Bronchial epithelial cell (primary cell): Measurements from ENCODE around the gene TARM1. TPM values are rescaled to one million over a fixed set of nuclear protein-coding genes. Genes with fewer than 3 reads are reported as not detected.
"Not testable (repeated sequence)": the region's sequence is repeated elsewhere in the genome, so short reads cannot be mapped to it uniquely, and the experiment has no call there.

Experiments
- DNase-seq: peaks from one replicate; pipeline ENCODE4 v3.0.0-alpha.2; 2010; ENCODE audit warnings: low read depth
- FAIRE-seq: peaks from 2 replicates; lab custom pipeline; 2011; peaks lifted over from hg19 to GRCh38; lab: Jason Lieb, UNC
- H3K27me3 ChIP-seq: 2 replicates; pipeline ENCODE4 v1.5.1; 2011; ENCODE audit warnings: low read length; ENCODE audit not compliant: control insufficient read depth, insufficient read depth
- H3K36me3 ChIP-seq: 2 replicates; pipeline ENCODE4 v1.5.1; 2011; ENCODE audit warnings: low read length; ENCODE audit not compliant: control insufficient read depth, insufficient read depth
- H3K4me3 ChIP-seq: 2 replicates; pipeline ENCODE4 v1.5.1; 2011; ENCODE audit warnings: mild to moderate bottlenecking, low read depth, low read length, control low read depth
- CTCF ChIP-seq: IDR thresholded peaks from 2 replicates; pipeline ENCODE4 v1.5.1; 2011; ENCODE audit warnings: mild to moderate bottlenecking, moderate library complexity, low read length, control low read depth, inconsistent platforms; ENCODE audit not compliant: insufficient read depth, severe bottlenecking
- total RNA-seq: library from RNA; depleted of rRNA; stranded (reverse); fragments of >200 nt; gene quantifications from 2 replicates; pipeline ENCODE4 v1.2.1, GENCODE V29; 2014

The TARM1 gene
- total RNA-seq, 1 donor from 2014 or later, result not detected

- DNase-seq (no peak), FAIRE-seq (no peak)
- Histone ChIP-seq H3K4me3 (no peak overlapping the region), H3K27me3 (no peaks in the 10 kb centered on the region), H3K36me3 (no peaks in the 10 kb centered on the region)
- TF ChIP-seq CTCF, result no peak
These were observed 35.4 kb downstream of the TARM1 start for GRCh38 chr19:54045771-54046170.

- Histone ChIP-seq H3K4me3 (no peak overlapping the region), H3K27me3 (no peaks in the 10 kb centered on the region), H3K36me3 (no peaks in the 10 kb centered on the region)
- FAIRE-seq (no peak), DNase-seq (no peak)
- no peak for TF ChIP-seq CTCF
These were observed 38.2 kb downstream of the TARM1 start for GRCh38 chr19:54042989-54043388.

GRCh38 chr19:54041969-54042606 is 39.1 kb downstream of the TARM1 start:
- no peak for FAIRE-seq

GRCh38 chr19:54040003-54040402 is 41.2 kb downstream of the TARM1 start:
- H3K36me3 ChIP-seq, result no peaks in the 10 kb centered on the region
- no peak overlapping the region for H3K4me3 ChIP-seq
- DNase-seq (no peak), FAIRE-seq (no peak)
- TF ChIP-seq CTCF, result no peak
- no peaks in the 10 kb centered on the region for H3K27me3 ChIP-seq

More at GRCh38 chr19:54041969-54042606, 39.1 kb downstream of the TARM1 start:
- Histone ChIP-seq H3K4me3 (no peak overlapping the region), H3K27me3 (no peaks in the 10 kb centered on the region), H3K36me3 (no peaks in the 10 kb centered on the region)
- no peak for DNase-seq
- TF ChIP-seq CTCF, result no peak

- H3K4me3 ChIP-seq, DNase-seq, H3K27me3 ChIP-seq, FAIRE-seq, H3K36me3 ChIP-seq: not testable (repeated sequence)
These were observed 44.6 kb downstream of the TARM1 start for GRCh38 chr19:54036542-54036941.

GRCh38 chr19:54035215-54036178 is 45.7 kb downstream of the TARM1 start:
- TF ChIP-seq CTCF, result no peak
- DNase-seq (peak; percentile 75), FAIRE-seq (no peak)
- Histone ChIP-seq H3K4me3 (no peak overlapping the region), H3K27me3 (no peaks in the 10 kb centered on the region), H3K36me3 (no peaks in the 10 kb centered on the region)
